Sigmoid colon (tissue), 3 donors: ENCODE data around the gene FERMT2.

Experiments
- CTCF ChIP-seq, 4 experiments: fragments of 450-650 bp in 3 of 4; fragments of 200-600 bp in 1 of 4; IDR thresholded peaks; one replicate each; pipeline ENCODE4 v1.5.1; 2016 to 2019; ENCODE audit warnings: antibody characterized with exemption in 4 of 4, mild to moderate bottlenecking in 3 of 4, moderate library complexity in 2 of 4
- POLR2A ChIP-seq, 2 donors: fragments of 450-650 bp; IDR thresholded peaks; one replicate each; pipeline ENCODE4 v1.6.1; 2016; ENCODE audit warnings: antibody characterized with exemption in 2 of 2, mild to moderate bottlenecking in 2 of 2, moderate library complexity in 2 of 2

GRCh38 chr14:52988139-52988538 lies 37.3 kb upstream of the FERMT2 start:
- TF ChIP-seq CTCF (IDR thresholded peaks at IDR 0.05) = no peak
- no peak for TF ChIP-seq POLR2A (IDR thresholded peaks at IDR 0.05)
